ENCODE measurements around the gene ME2.

DNA sequence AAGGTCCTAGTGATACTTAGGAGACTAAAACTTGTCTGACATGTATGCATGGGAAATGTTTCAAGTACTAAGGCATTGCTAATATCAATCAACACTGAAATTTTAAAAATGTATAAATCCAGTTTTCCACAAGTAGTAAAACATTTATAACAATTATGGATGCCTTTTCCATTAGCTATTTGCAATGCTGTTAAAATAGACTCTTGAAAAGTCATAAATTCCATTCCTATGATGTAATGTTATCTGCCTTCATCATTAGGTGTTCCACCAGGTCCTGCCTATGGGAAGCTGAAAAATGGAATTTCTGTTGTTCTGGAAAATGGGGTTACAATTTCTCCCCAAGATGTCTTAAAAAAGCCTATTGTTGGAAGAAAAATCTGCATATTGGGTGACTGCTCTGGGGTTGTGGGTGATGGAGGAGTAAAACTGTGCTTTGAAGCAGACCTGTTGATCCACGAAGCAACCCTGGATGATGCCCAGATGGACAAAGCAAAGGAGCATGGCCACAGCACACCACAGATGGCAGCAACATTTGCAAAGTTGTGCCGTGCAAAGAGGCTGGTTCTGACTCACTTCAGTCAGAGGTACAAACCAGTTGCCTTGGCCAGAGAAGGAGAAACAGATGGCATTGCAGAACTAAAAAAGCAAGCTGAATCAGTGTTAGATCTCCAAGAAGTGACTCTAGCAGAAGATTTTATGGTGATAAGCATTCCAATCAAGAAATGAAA is 107.6 kb downstream of the ME2 start:
- TF ChIP-seq, protein P1, sequence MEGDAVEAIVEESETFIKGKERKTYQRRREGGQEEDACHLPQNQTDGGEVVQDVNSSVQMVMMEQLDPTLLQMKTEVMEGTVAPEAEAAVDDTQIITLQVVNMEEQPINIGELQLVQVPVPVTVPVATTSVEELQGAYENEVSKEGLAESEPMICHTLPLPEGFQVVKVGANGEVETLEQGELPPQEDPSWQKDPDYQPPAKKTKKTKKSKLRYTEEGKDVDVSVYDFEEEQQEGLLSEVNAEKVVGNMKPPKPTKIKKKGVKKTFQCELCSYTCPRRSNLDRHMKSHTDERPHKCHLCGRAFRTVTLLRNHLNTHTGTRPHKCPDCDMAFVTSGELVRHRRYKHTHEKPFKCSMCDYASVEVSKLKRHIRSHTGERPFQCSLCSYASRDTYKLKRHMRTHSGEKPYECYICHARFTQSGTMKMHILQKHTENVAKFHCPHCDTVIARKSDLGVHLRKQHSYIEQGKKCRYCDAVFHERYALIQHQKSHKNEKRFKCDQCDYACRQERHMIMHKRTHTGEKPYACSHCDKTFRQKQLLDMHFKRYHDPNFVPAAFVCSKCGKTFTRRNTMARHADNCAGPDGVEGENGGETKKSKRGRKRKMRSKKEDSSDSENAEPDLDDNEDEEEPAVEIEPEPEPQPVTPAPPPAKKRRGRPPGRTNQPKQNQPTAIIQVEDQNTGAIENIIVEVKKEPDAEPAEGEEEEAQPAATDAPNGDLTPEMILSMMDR (conservative IDR thresholded peaks at IDR 0.05; ENCODE audit: low read length), result no peak
- no peak for TF ChIP-seq EZH2phosphoT487 (IDR thresholded peaks at IDR 0.05; ENCODE audit: borderline replicate concordance)

All from Loucy (cell line).